Measurements from ENCODE around the gene BOD1L2. TPM values are rescaled to one million over a fixed set of nuclear protein-coding genes. Genes with fewer than 3 reads are reported as not detected.

BOD1L2 gene
- total and polyA plus RNA-seq, 2 of the 13 experiments (the other 11 are each of a cell fraction or from before 2014, with no cell fraction given) = not detected

DNA sequence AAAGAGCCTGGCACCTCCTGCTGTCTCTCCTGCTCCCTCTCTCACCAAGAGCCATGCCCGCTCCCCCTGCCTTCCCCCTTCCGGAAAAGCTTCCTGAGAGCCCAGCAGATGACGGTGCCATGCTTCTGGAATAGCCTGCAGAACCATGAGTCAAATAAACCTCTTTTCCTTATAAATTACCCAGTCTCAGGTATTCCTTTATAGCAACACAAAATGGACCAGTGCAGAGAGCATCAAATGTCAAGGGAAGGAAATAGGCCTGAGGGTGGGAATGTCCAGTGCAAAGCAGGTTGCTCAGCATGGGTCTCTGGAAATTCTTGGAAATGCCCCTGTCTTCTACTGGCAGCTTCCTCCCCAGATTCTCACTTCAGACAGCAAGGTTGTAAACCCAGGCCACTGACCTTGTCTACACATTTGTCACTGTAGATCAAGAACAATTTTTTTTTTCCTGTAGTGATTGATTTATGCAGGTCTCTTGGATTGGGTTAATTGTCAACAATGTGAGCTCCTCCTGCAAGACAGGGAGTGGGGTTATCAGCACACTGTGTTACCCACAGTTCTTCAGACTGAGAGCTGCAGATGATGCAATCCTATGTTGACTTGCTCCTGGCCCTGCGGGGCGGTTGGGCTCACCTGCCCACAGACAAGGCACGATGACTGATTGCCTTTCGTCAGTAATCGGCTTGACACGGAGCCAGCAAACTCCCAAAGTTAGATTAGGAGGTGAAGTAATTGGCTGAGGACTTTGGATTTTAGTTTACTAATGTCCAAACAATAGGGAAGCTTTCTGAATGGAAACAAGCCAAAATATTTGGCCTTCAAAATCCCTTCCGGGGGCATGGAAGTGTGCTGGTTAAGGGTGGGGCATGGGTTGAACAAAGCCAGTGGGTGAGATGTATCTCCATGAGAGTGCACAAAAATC lies 5.4 kb upstream of the BOD1L2 start (continued):
- TF ChIP-seq KLF13 (CRISPR knock-in tag; IDR thresholded peaks at IDR 0.05) = no peak
- no peak for TF ChIP-seq ASH2L (IDR thresholded peaks at IDR 0.05; ENCODE audit: insufficient read length, low read depth, low read length)
- TF ChIP-seq HNRNPUL1 (IDR thresholded peaks at IDR 0.05; ENCODE audit: low read depth, low read length) = no peak
- TF ChIP-seq MIXL1 (CRISPR knock-in tag; IDR thresholded peaks at IDR 0.05) = peak; percentile 75
- TF ChIP-seq RCOR2 (CRISPR knock-in tag; IDR thresholded peaks at IDR 0.05) = 0 out of 2 replicates have a peak, but pooled peaks have one; percentile 39
- TF ChIP-seq NFE2 (CRISPR knock-in tag; IDR thresholded peaks at IDR 0.05) = no peak
- TF ChIP-seq ZNF468 (CRISPR knock-in tag; IDR thresholded peaks at IDR 0.05) = no peak
- TF ChIP-seq, protein P1, sequence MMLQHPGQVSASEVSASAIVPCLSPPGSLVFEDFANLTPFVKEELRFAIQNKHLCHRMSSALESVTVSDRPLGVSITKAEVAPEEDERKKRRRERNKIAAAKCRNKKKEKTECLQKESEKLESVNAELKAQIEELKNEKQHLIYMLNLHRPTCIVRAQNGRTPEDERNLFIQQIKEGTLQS (CRISPR knock-in tag; IDR thresholded peaks at IDR 0.05) = peak; percentile 96
- TF ChIP-seq GFI1 (CRISPR knock-in tag; IDR thresholded peaks at IDR 0.05; ENCODE audit: borderline replicate concordance) = peak; percentile 54; the same call in 1 of the 2 replicates
- no peak for TF ChIP-seq RORA (CRISPR knock-in tag; IDR thresholded peaks at IDR 0.05)
- peak; percentile 43; the same call in 1 of the 2 replicates for TF ChIP-seq ZNF574 (CRISPR knock-in tag; IDR thresholded peaks at IDR 0.05)
- no peak for TF ChIP-seq ZNF572 (CRISPR knock-in tag; IDR thresholded peaks at IDR 0.05)
- no peak for TF ChIP-seq ZNF619 (CRISPR knock-in tag; IDR thresholded peaks at IDR 0.05)
- TF ChIP-seq, protein P2, sequence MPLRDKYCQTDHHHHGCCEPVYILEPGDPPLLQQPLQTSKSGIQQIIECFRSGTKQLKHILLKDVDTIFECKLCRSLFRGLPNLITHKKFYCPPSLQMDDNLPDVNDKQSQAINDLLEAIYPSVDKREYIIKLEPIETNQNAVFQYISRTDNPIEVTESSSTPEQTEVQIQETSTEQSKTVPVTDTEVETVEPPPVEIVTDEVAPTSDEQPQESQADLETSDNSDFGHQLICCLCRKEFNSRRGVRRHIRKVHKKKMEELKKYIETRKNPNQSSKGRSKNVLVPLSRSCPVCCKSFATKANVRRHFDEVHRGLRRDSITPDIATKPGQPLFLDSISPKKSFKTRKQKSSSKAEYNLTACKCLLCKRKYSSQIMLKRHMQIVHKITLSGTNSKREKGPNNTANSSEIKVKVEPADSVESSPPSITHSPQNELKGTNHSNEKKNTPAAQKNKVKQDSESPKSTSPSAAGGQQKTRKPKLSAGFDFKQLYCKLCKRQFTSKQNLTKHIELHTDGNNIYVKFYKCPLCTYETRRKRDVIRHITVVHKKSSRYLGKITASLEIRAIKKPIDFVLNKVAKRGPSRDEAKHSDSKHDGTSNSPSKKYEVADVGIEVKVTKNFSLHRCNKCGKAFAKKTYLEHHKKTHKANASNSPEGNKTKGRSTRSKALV (CRISPR knock-in tag; IDR thresholded peaks at IDR 0.05) = 0 out of 2 replicates have a peak, but pooled peaks have one; percentile 22
- no peak; the same call in 1 of the 2 replicates for TF ChIP-seq ZNF616 (CRISPR knock-in tag; IDR thresholded peaks at IDR 0.05; ENCODE audit: low read depth)
- TF ChIP-seq PAX8 (CRISPR knock-in tag; IDR thresholded peaks at IDR 0.05; ENCODE audit: borderline replicate concordance) = no peak
- TF ChIP-seq PAXIP1 (CRISPR knock-in tag; conservative IDR thresholded peaks at IDR 0.05) = peak; percentile 75
